GM12878 (cell line): Measurements from ENCODE around the gene EPHA7. TPM values are rescaled to one million over a fixed set of nuclear protein-coding genes. Genes with fewer than 3 reads are reported as not detected.

ENCODE experiments used
- ATAC-seq: fragments of 200-7000 bp; cut with Tn5 transposase; 3 replicates; pipeline ENCODE4 v1.9.1; 2020; ENCODE audit warnings: mild to moderate bottlenecking, moderate library complexity
- BruUV-seq: library from RNA; stranded (reverse); fragments of 400-500 nt; replicated peaks from 2 replicates; lab custom pipeline; 2021; lab: Mats Ljungman, UMichigan
- CTCF ChIA-PET: fragments of 300-600 bp; sonication (Branson Sonifier 250); formaldehyde crosslinking; extraction: SDS; loops from one replicate; lab custom pipeline; 2021; ENCODE audit warnings: inconsistent platforms; lab: Yijun Ruan, JAX
- POLR2A ChIA-PET: fragments of 350-600 bp; formaldehyde crosslinking; extraction: SDS; loops from one replicate; lab custom pipeline; 2021; ENCODE audit warnings: inconsistent platforms; lab: Charles Lee
- RAD21 ChIA-PET: fragments of 300-600 bp; sonication (Branson Sonifier 250); formaldehyde crosslinking; loops from one replicate; lab custom pipeline; 2023; ENCODE audit warnings: antibody characterized with exemption; ENCODE audit not compliant: unreplicated experiment; lab: Charles Lee
- SMC1A ChIA-PET: fragments of 300-600 bp; sonication (Branson Sonifier 250); formaldehyde crosslinking; loops from one replicate; lab custom pipeline; 2023; ENCODE audit not compliant: unreplicated experiment, uncharacterized antibody; lab: Charles Lee
- DNase-seq: peaks from one replicate; pipeline ENCODE4 v3.0.0-alpha.2; 2011; ENCODE audit warnings: low read depth, low spot score
- FAIRE-seq: peaks from 3 replicates; lab custom pipeline; 2011; peaks lifted over from hg19 to GRCh38; lab: Jason Lieb, UNC
- H2AFZ ChIP-seq: 2 replicates; pipeline ENCODE4 v1.6.0; 2011; ENCODE audit warnings: low read depth, low read length, control low read depth; ENCODE audit not compliant: control insufficient read depth
- H3K27ac ChIP-seq: 2 replicates; pipeline ENCODE4 v1.5.1; 2011; ENCODE audit warnings: control low read depth; ENCODE audit not compliant: control insufficient read depth, insufficient read depth
- H3K27me3 ChIP-seq, 2 experiments: replicated peaks in 1 of 2; 2 replicates each; pipeline versions ENCODE4 v1.6.0 to v1.6.1; 2011; ENCODE audit warnings: low read length in 1 of 2; ENCODE audit not compliant: control insufficient read depth in 2 of 2, insufficient read depth in 2 of 2
- H3K36me3 ChIP-seq, 2 experiments: 2 replicates each; pipeline ENCODE4 v1.5.1; 2011; ENCODE audit warnings: low read length in 1 of 2; ENCODE audit not compliant: control insufficient read depth in 2 of 2, insufficient read depth in 2 of 2
- H3K4me1 ChIP-seq: 2 replicates; pipeline ENCODE4 v1.6.1; 2011; ENCODE audit warnings: mild to moderate bottlenecking, low read length, moderate library complexity, mixed read lengths; ENCODE audit not compliant: control insufficient read depth, insufficient read depth
- H3K4me2 ChIP-seq: 2 replicates; pipeline ENCODE4 v1.6.0; 2011; ENCODE audit warnings: control low read depth; ENCODE audit not compliant: control insufficient read depth, insufficient read depth
- H3K4me3 ChIP-seq: fragments of 200-600 bp; sonication (generic); 2 replicates; pipeline ENCODE4 v1.5.1; 2016
- H3K79me2 ChIP-seq: 2 replicates; pipeline ENCODE4 v1.6.0; 2011; ENCODE audit warnings: low read length; ENCODE audit not compliant: control insufficient read depth, insufficient read depth
- H3K9ac ChIP-seq: 2 replicates; pipeline ENCODE4 v1.8.0; 2011; ENCODE audit warnings: low read length, control low read depth, mixed read lengths; ENCODE audit not compliant: control insufficient read depth, insufficient read depth
- H3K9me3 ChIP-seq: replicated peaks from 3 replicates; pipeline ENCODE4 v1.5.1; 2011; ENCODE audit warnings: mild to moderate bottlenecking, low read length; ENCODE audit not compliant: control insufficient read depth, insufficient read depth
- H4K20me1 ChIP-seq: 2 replicates; pipeline ENCODE4 v1.6.0; 2011; ENCODE audit not compliant: control insufficient read depth, insufficient read depth
- GATAD2B ChIP-seq: fragments of 450-650 bp; conservative IDR thresholded peaks from 2 replicates; pipeline ENCODE4 v1.6.1; 2017; ENCODE audit warnings: low read depth, mild to moderate bottlenecking, moderate library complexity
- IKZF2 ChIP-seq, 2 experiments: fragments of 450-650 bp; IDR thresholded peaks; 2 replicates each; pipeline ENCODE4 v1.6.1; 2017; ENCODE audit warnings: mild to moderate bottlenecking in 2 of 2, moderate library complexity in 2 of 2
- MXI1 ChIP-seq: fragments of 150-350 bp; IDR thresholded peaks from 2 replicates; pipeline ENCODE4 v1.6.1; 2011; ENCODE audit warnings: low read depth, mild to moderate bottlenecking, inconsistent platforms, low read length, improper control_type of control experiment
- MYB ChIP-seq: fragments of 150-350 bp; IDR thresholded peaks from 2 replicates; pipeline ENCODE4 v1.6.1; 2014; ENCODE audit warnings: mild to moderate bottlenecking, low read depth, low read length, borderline replicate concordance
- NRF1 ChIP-seq: conservative IDR thresholded peaks from 2 replicates; pipeline ENCODE4 v1.6.1; 2011; ENCODE audit warnings: mild to moderate bottlenecking, low read depth, low read length, improper control_type of control experiment
- POLR2AphosphoS2 ChIP-seq: IDR thresholded peaks from 2 replicates; pipeline ENCODE4 v1.6.1; 2011; ENCODE audit warnings: low read depth, mild to moderate bottlenecking, low read length, improper control_type of control experiment, moderate library complexity
- ZNF207 ChIP-seq: fragments of 450-650 bp; IDR thresholded peaks from 2 replicates; pipeline ENCODE4 v1.6.1; 2014; ENCODE audit warnings: antibody characterized with exemption, mild to moderate bottlenecking, borderline replicate concordance
- WGBS: methylation state at CpG from one replicate; pipeline ENCODE4 v1.1.6; 2016; ENCODE audit warnings: low lambda C conversion rate; ENCODE audit not compliant: insufficient replicate concordance, insufficient coverage; ENCODE audit errors: missing lambda C conversion rate; 5-methylcytosine and 5-hydroxymethylcytosine counted together
- in situ Hi-C: fragments of 300-500 bp; cut with MboI; formaldehyde crosslinking; loops from 9 replicates; pipeline ENCODE4 v1.14.3; 2018; ENCODE audit warnings: mixed read lengths
- intact Hi-C: fragments of 100-400 bp; cut with micrococcal nuclease; formaldehyde crosslinking; loops from one replicate; pipeline ENCODE4 v1.14.2; 2022; ENCODE audit not compliant: unreplicated experiment
- polyA plus RNA-seq, 11 experiments: library from polyadenylated mRNA; depleted of rRNA in 4 of 11; unstranded in 6 of 11; stranded (reverse) in 5 of 11; fragments of >200 nt; fragmentation: Nextera tagmentation in 4 of 11; fragmentation: Illumina TruSeq in 1 of 11; extraction: Ambion mirVana in 4 of 11; extraction: Trizol in 1 of 11; gene quantifications; 1 replicate in 1 of 11; 2 replicates in 10 of 11; pipeline versions ENCODE4 v1.2.1 to v1.2.3, GENCODE V29; 2011 to 2016; ENCODE audit warnings: inconsistent platforms in 2 of 11, missing spikeins in 2 of 11, low read depth in 1 of 11
- total RNA-seq, 4 experiments: library from RNA; depleted of rRNA in 3 of 4; stranded (reverse); fragments of >200 nt in 3 of 4; fragmentation: Illumina TruSeq in 1 of 4; extraction: Trizol in 1 of 4; gene quantifications; 2 replicates each; pipeline versions ENCODE4 v1.2.1 to v1.2.3, GENCODE V29; 2013 to 2021
- TF ChIP-seq, protein P1 (sequence below): IDR thresholded peaks from 2 replicates; pipeline ENCODE4 v1.6.1; 2011; ENCODE audit warnings: low read depth, mild to moderate bottlenecking, low read length, moderate library complexity, borderline replicate concordance; ENCODE audit errors: extremely low read depth
- TF ChIP-seq, protein P2 (sequence below): fragments of 150-350 bp; IDR thresholded peaks from 2 replicates; pipeline ENCODE4 v1.6.1; 2016; ENCODE audit warnings: low read depth, low read length
- TF ChIP-seq, protein P3 (sequence below): fragments of 450-650 bp; IDR thresholded peaks from 2 replicates; pipeline ENCODE4 v1.6.1; 2017; ENCODE audit warnings: mild to moderate bottlenecking, low read depth, inconsistent platforms; ENCODE audit not compliant: poor library complexity, severe bottlenecking
- TF ChIP-seq, protein P4 (sequence below), 3 experiments: IDR thresholded peaks in 2 of 3; conservative IDR thresholded peaks in 1 of 3; 2 replicates each; pipeline ENCODE4 v1.5.1; 2011; ENCODE audit warnings: low read depth in 3 of 3, low read length in 3 of 3, mild to moderate bottlenecking in 3 of 3, control low read depth in 2 of 3, moderate library complexity in 2 of 3, inconsistent platforms in 1 of 3, mixed read lengths in 1 of 3; ENCODE audit not compliant: control insufficient read depth in 2 of 3, insufficient read depth in 1 of 3; ENCODE audit errors: extremely low read depth in 1 of 3

The EPHA7 gene
- total and polyA plus RNA-seq, 10 of the 15 experiments (the other 5 are each of a cell fraction or from before 2014, with no cell fraction given) = not detected

DNA sequence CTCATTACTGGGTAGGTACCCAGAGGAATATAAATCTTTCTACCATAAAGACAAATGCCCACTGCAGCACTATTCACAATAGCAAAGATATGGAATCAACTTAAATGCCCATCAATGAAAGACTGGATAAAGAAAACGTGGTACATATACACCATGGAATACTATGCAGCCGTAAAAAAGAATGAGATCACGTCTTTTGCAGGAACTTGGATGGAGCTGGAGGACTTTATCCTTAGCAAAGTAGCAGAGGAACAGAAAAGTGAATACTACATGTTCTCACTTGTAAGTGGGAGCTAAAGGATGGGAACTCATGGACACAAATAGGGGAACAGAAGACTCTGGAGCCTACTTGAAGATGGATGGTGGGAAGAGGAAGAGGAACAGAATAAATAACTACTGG, 119.7 kb downstream of the EPHA7 start:
- Histone ChIP-seq H3K27ac (no peak overlapping the region), H3K4me3 (no peak overlapping the region), H2AFZ (no peak overlapping the region), H3K4me2 (no peak overlapping the region), H3K36me3 (no peaks in the 10 kb centered on the region), H3K79me2 (no peaks in the 10 kb centered on the region), H3K9ac (no peak overlapping the region), H3K9me3 (no peaks in the 10 kb centered on the region; the same call in 2 of the 3 replicates), H4K20me1 (no peaks in the 10 kb centered on the region), H3K27me3 (no peaks in the 10 kb centered on the region), H3K4me1 (no peaks in the 10 kb centered on the region)
- ChIA-PET POLR2A (no interaction called here), RAD21 (no interaction called here), SMC1A (no interaction called here), CTCF (no interaction called here)
- TF ChIP-seq, protein P1, sequence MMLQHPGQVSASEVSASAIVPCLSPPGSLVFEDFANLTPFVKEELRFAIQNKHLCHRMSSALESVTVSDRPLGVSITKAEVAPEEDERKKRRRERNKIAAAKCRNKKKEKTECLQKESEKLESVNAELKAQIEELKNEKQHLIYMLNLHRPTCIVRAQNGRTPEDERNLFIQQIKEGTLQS = no peak
- no peak for TF ChIP-seq GATAD2B
- TF ChIP-seq, protein P2, sequence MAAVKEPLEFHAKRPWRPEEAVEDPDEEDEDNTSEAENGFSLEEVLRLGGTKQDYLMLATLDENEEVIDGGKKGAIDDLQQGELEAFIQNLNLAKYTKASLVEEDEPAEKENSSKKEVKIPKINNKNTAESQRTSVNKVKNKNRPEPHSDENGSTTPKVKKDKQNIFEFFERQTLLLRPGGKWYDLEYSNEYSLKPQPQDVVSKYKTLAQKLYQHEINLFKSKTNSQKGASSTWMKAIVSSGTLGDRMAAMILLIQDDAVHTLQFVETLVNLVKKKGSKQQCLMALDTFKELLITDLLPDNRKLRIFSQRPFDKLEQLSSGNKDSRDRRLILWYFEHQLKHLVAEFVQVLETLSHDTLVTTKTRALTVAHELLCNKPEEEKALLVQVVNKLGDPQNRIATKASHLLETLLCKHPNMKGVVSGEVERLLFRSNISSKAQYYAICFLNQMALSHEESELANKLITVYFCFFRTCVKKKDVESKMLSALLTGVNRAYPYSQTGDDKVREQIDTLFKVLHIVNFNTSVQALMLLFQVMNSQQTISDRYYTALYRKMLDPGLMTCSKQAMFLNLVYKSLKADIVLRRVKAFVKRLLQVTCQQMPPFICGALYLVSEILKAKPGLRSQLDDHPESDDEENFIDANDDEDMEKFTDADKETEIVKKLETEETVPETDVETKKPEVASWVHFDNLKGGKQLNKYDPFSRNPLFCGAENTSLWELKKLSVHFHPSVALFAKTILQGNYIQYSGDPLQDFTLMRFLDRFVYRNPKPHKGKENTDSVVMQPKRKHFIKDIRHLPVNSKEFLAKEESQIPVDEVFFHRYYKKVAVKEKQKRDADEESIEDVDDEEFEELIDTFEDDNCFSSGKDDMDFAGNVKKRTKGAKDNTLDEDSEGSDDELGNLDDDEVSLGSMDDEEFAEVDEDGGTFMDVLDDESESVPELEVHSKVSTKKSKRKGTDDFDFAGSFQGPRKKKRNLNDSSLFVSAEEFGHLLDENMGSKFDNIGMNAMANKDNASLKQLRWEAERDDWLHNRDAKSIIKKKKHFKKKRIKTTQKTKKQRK = no peak
- TF ChIP-seq, protein P3, sequence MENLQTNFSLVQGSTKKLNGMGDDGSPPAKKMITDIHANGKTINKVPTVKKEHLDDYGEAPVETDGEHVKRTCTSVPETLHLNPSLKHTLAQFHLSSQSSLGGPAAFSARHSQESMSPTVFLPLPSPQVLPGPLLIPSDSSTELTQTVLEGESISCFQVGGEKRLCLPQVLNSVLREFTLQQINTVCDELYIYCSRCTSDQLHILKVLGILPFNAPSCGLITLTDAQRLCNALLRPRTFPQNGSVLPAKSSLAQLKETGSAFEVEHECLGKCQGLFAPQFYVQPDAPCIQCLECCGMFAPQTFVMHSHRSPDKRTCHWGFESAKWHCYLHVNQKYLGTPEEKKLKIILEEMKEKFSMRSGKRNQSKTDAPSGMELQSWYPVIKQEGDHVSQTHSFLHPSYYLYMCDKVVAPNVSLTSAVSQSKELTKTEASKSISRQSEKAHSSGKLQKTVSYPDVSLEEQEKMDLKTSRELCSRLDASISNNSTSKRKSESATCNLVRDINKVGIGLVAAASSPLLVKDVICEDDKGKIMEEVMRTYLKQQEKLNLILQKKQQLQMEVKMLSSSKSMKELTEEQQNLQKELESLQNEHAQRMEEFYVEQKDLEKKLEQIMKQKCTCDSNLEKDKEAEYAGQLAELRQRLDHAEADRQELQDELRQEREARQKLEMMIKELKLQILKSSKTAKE = no peak
- no peak for TF ChIP-seq IKZF2 (IDR thresholded peaks at IDR 0.05)
- no peak for TF ChIP-seq MYB
- TF ChIP-seq ZNF207 = no peak
- TF ChIP-seq, protein P4, sequence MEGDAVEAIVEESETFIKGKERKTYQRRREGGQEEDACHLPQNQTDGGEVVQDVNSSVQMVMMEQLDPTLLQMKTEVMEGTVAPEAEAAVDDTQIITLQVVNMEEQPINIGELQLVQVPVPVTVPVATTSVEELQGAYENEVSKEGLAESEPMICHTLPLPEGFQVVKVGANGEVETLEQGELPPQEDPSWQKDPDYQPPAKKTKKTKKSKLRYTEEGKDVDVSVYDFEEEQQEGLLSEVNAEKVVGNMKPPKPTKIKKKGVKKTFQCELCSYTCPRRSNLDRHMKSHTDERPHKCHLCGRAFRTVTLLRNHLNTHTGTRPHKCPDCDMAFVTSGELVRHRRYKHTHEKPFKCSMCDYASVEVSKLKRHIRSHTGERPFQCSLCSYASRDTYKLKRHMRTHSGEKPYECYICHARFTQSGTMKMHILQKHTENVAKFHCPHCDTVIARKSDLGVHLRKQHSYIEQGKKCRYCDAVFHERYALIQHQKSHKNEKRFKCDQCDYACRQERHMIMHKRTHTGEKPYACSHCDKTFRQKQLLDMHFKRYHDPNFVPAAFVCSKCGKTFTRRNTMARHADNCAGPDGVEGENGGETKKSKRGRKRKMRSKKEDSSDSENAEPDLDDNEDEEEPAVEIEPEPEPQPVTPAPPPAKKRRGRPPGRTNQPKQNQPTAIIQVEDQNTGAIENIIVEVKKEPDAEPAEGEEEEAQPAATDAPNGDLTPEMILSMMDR (IDR thresholded peaks at IDR 0.05 in 2 of 3, conservative IDR thresholded peaks at IDR 0.05 in 1 of 3; ENCODE audit: control insufficient read depth in 2 of 3, extremely low read depth in 1 of 3, insufficient read depth in 1 of 3, low read depth in 3 of 3, low read length in 3 of 3) = no peak
- TF ChIP-seq NRF1 = no peak
- TF ChIP-seq MXI1 = no peak
- TF ChIP-seq POLR2AphosphoS2 = no peak
- intact Hi-C loops = no loop called here
- no TSS peak for BruUV-seq
- in situ Hi-C loops = no loop called here
- ATAC-seq (no peak), FAIRE-seq (no peak), DNase-seq (no peak)
- WGBS = 21% methylated on average over 3 of the region's 3 CpGs
